ENCODE results near the gene CSF1. TPM values are rescaled to one million over a fixed set of nuclear protein-coding genes. Genes with fewer than 3 reads are reported as not detected.

The CSF1 gene
- polyA plus RNA-seq, 1 of the 3 experiments (the other 2 are of a cell fraction), result 31.9 TPM

- H3F3A ChIP-seq (replicated peaks; ENCODE audit: insufficient read depth), result no peaks in the 10 kb centered on the region
- no peaks in the 10 kb centered on the region for H3K4me1 ChIP-seq (ENCODE audit: control insufficient read depth in 1 of 2, insufficient read depth in 2 of 2, low read depth in 1 of 2, low read length in 1 of 2)
- no peak overlapping the region for H3K9ac ChIP-seq
- no peak overlapping the region for H3K4me3 ChIP-seq (ENCODE audit: low read depth in 2 of 2, low read length in 1 of 2)
- no peaks in the 10 kb centered on the region for H3K27me3 ChIP-seq (ENCODE audit: insufficient read depth)
- no peak overlapping the region for H3K27ac ChIP-seq (ENCODE audit: low read depth in 2 of 2, low read length in 1 of 2)
- 85% methylated on average over 2 of the region's 2 CpGs for WGBS (ENCODE audit: low lambda C conversion rate)
- ChIA-PET POLR2A (no interaction called here), CTCF (interaction anchor here (0.8 to 1.0 kb wide), 3 partner anchors 13 to 81 kb away, joined by 3 to 4 read pairs (median 3); partner anchors contain the start of gene AHCYL1)
- no peaks in the 10 kb centered on the region for H3K9me3 ChIP-seq
- no peaks in the 10 kb centered on the region for H3K36me3 ChIP-seq (replicated peaks in 1 of 2; ENCODE audit: control insufficient read depth in 1 of 2, insufficient read depth in 2 of 2, low read length in 1 of 2)
- H3K4me2 ChIP-seq, result no peak overlapping the region
- H2AFZ ChIP-seq (ENCODE audit: low read depth), result no peak overlapping the region
- no peaks in the 10 kb centered on the region for H4K20me1 ChIP-seq (ENCODE audit: insufficient read depth)
- no peaks in the 10 kb centered on the region for H3K9me2 ChIP-seq
- TF ChIP-seq JUND (IDR thresholded peaks at IDR 0.05), result no peak
- no peak for TF ChIP-seq SIN3A (IDR thresholded peaks at IDR 0.05; ENCODE audit: borderline replicate concordance, low read depth, low read length)
- TF ChIP-seq TAF1 (IDR thresholded peaks at IDR 0.05; ENCODE audit: borderline replicate concordance, low read depth, low read length), result no peak
- no peak for TF ChIP-seq NFIC (IDR thresholded peaks at IDR 0.05; ENCODE audit: borderline replicate concordance)
- no peak for TF ChIP-seq USF1 (IDR thresholded peaks at IDR 0.05; ENCODE audit: borderline replicate concordance, low read depth)
- TF ChIP-seq CHD2 (IDR thresholded peaks at IDR 0.05; ENCODE audit: low read length, partially characterized antibody), result no peak
- no peak for TF ChIP-seq FOXM1 (IDR thresholded peaks at IDR 0.05; ENCODE audit: low read depth)
- no peak for TF ChIP-seq GABPA (IDR thresholded peaks at IDR 0.05; ENCODE audit: low read depth)
- TF ChIP-seq MAX (IDR thresholded peaks at IDR 0.05; ENCODE audit: low read depth), result no peak
- no peak for TF ChIP-seq TEAD4 (IDR thresholded peaks at IDR 0.05; ENCODE audit: borderline replicate concordance, insufficient read depth)
- TF ChIP-seq EP300 (IDR thresholded peaks at IDR 0.05; ENCODE audit: borderline replicate concordance in 1 of 2, low read depth in 1 of 2, low read length in 1 of 2), result no peak
- TF ChIP-seq YY1 (IDR thresholded peaks at IDR 0.05; ENCODE audit: low read depth), result no peak
- no peak for TF ChIP-seq EZH2phosphoT487 (IDR thresholded peaks at IDR 0.05; ENCODE audit: borderline replicate concordance, low read depth)
- no peak for TF ChIP-seq NRF1 (IDR thresholded peaks at IDR 0.05; ENCODE audit: low read depth, low read length)
- TF ChIP-seq FOXJ3 (CRISPR knock-in tag; IDR thresholded peaks at IDR 0.05), result no peak
- no peak for TF ChIP-seq ELF1 (IDR thresholded peaks at IDR 0.05)
- no peak for TF ChIP-seq RAD21 (IDR thresholded peaks at IDR 0.05; ENCODE audit: low read length)
- no peak for TF ChIP-seq POLR2AphosphoS5 (IDR thresholded peaks at IDR 0.05; ENCODE audit: low read depth, low read length)
- no peak for TF ChIP-seq USF2 (IDR thresholded peaks at IDR 0.05; ENCODE audit: borderline replicate concordance, low read depth, low read length)
- no peak for TF ChIP-seq SMC3 (IDR thresholded peaks at IDR 0.05; ENCODE audit: low read depth, low read length)
- H3K79me2 ChIP-seq (ENCODE audit: insufficient read depth), result no peaks in the 10 kb centered on the region
- DNase-seq, result no peak
These were observed 7.2 kb upstream of the CSF1 start for GRCh38 chr1:109903376-109903930.

Data from SK-N-SH (cell line).